PC-9 (cell line): ENCODE results near the gene SHKBP1.

Source experiments
- CTCF ChIP-seq: fragments of 200-600 bp; sonication (generic); conservative IDR thresholded peaks from 2 replicates; pipeline ENCODE4 v1.6.1; 2017; ENCODE audit warnings: mixed run types, antibody characterized with exemption, mild to moderate bottlenecking, moderate library complexity
- EZH2 ChIP-seq: fragments of 200-600 bp; sonication (generic); IDR thresholded peaks from 2 replicates; pipeline ENCODE4 v1.8.0; 2017; ENCODE audit warnings: antibody characterized with exemption, low read depth

GRCh38 chr19:40633207-40633606, 56.5 kb downstream of the SHKBP1 start:
- no peak for TF ChIP-seq CTCF
- no peak for TF ChIP-seq EZH2
